Activated CD8-positive, alpha-beta T cell treated with anti-CD3 and anti-CD28 coated beads for 36 hours (primary cell): ENCODE measurements around the gene MEF2D. TPM values are rescaled to one million over a fixed set of nuclear protein-coding genes. Genes with fewer than 3 reads are reported as not detected.

Experiments
- ATAC-seq: fragments of 200-7000 bp; cut with Tn5 transposase; one replicate; pipeline ENCODE4 v1.10.0; 2021; ENCODE audit warnings: mild to moderate bottlenecking, moderate library complexity
- CTCF ChIA-PET: fragments of 350-600 bp; sonication (Branson Sonifier 250); formaldehyde crosslinking; loops from one replicate; lab custom pipeline; 2021; ENCODE audit warnings: antibody characterized with exemption; lab: Charles Lee
- POLR2A ChIA-PET: fragments of 350-600 bp; sonication (Branson Sonifier 250); formaldehyde crosslinking; loops from one replicate; lab custom pipeline; 2021; ENCODE audit warnings: antibody characterized with exemption; lab: Charles Lee
- DNase-seq: peaks from one replicate; pipeline ENCODE4 v3.0.0-alpha.2; 2020
- H3K27ac Mint-ChIP-seq: one replicate; pipeline ENCODE4 v1.8.0; 2021; ENCODE audit warnings: mild to moderate bottlenecking, mixed read lengths
- H3K27me3 Mint-ChIP-seq: one replicate; pipeline ENCODE4 v1.8.0; 2021; ENCODE audit warnings: mixed read lengths
- H3K36me3 Mint-ChIP-seq: one replicate; pipeline ENCODE4 v1.8.0; 2021; ENCODE audit warnings: low read depth, mixed read lengths
- H3K4me1 Mint-ChIP-seq: one replicate; pipeline ENCODE4 v1.8.0; 2021; ENCODE audit warnings: low read depth, mixed read lengths
- H3K4me3 Mint-ChIP-seq: one replicate; pipeline ENCODE4 v1.8.0; 2021; ENCODE audit warnings: mild to moderate bottlenecking, moderate library complexity, mixed read lengths
- H3K9me3 Mint-ChIP-seq: one replicate; pipeline ENCODE4 v1.8.0; 2021; ENCODE audit warnings: mixed read lengths
- intact Hi-C: fragments of 100-400 bp; cut with micrococcal nuclease; formaldehyde crosslinking; loops from one replicate; pipeline ENCODE4 v1.10.0; 2022
- total RNA-seq, 2 experiments: library from RNA; stranded (reverse); gene quantifications; one replicate each; pipeline ENCODE4 v1.2.3, GENCODE V29; 2021
- TF ChIP-seq, protein P1 (sequence below): fragments of 200-600 bp; IDR thresholded peaks from one replicate; pipeline ENCODE4 v1.8.0; 2022; ENCODE audit warnings: antibody characterized with exemption, mild to moderate bottlenecking

MEF2D gene
- total RNA-seq, 2 experiments from 2014 or later = 35.3 to 35.8 TPM

DNA sequence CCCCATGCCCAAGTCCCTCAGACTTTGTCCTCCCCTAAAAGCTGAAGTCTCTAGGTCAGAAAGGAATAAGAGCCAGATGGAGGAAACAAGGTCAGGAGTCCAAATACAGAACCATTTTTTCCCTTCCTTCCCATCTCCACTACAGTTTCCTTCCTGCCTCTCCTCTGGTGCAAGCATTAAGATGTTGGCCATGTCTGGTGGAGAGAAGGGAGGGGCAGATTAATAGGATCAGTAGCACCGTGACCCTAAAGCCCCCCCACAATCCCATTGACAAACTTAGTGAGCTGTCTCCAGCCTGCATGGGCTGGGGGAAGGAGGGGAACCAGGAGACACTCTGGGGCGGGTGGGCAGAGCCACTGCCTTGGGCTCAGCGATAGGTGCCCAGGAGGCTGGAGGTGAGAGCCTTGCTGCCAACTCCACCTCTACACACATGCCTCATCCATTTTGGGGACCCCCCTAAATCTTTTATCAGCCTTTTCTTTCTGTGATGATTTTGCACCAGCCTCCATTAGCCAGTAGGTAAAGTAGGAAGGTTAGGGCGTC lies 71.8 kb downstream of the MEF2D start:
- no peak for ATAC-seq
- DNase-seq = no peak
- TF ChIP-seq, protein P1, sequence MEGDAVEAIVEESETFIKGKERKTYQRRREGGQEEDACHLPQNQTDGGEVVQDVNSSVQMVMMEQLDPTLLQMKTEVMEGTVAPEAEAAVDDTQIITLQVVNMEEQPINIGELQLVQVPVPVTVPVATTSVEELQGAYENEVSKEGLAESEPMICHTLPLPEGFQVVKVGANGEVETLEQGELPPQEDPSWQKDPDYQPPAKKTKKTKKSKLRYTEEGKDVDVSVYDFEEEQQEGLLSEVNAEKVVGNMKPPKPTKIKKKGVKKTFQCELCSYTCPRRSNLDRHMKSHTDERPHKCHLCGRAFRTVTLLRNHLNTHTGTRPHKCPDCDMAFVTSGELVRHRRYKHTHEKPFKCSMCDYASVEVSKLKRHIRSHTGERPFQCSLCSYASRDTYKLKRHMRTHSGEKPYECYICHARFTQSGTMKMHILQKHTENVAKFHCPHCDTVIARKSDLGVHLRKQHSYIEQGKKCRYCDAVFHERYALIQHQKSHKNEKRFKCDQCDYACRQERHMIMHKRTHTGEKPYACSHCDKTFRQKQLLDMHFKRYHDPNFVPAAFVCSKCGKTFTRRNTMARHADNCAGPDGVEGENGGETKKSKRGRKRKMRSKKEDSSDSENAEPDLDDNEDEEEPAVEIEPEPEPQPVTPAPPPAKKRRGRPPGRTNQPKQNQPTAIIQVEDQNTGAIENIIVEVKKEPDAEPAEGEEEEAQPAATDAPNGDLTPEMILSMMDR = no peak
- intact Hi-C loops = no loop called here
- ChIA-PET POLR2A (interaction anchor here (1.9 kb wide), 1 partner anchor 9 kb away, joined by 7 read pairs; no protein-coding TSS in a partner anchor), CTCF (interaction anchor here (1.5 to 16.7 kb wide), 3 partner anchors 10 to 44 kb away, joined by 6 to 177 read pairs (median 11); no protein-coding TSS in a partner anchor)
- H3K27me3 Mint-ChIP-seq = peaks cover 81% of the 10 kb centered on the region
- H3K27ac Mint-ChIP-seq = no peak overlapping the region
- H3K36me3 Mint-ChIP-seq = no peaks in the 10 kb centered on the region
- H3K4me3 Mint-ChIP-seq = no peak overlapping the region
- no peaks in the 10 kb centered on the region for H3K9me3 Mint-ChIP-seq
- peaks cover 22% of the 10 kb centered on the region for H3K4me1 Mint-ChIP-seq

DNA sequence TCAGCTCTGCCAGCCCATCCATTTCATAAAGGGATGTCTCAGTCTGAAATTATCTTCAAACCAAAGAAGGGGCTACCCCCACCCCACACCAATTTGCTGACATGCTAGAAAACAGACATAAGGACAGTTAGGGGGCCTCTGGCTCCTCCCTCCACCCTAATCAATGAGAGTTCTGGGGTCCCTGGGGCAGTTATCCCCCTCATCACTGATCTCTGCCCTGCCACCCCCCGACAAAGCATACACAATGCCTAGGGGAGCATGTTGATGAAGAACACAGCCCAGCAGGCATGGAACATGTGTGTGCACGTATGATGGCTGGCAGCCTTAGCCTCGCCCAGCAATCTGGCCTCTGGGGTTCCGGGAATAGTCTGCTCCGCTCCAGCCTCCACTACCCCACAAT lies 72.6 kb downstream of the MEF2D start:
- no peak for DNase-seq
- no peak for ATAC-seq
- intact Hi-C loops = no loop called here
- Mint-ChIP-seq H3K9me3 (no peaks in the 10 kb centered on the region), H3K36me3 (no peaks in the 10 kb centered on the region), H3K4me3 (no peak overlapping the region), H3K4me1 (peaks cover 15% of the 10 kb centered on the region), H3K27ac (no peak overlapping the region), H3K27me3 (peaks cover 81% of the 10 kb centered on the region)
- TF ChIP-seq, protein P1 = no peak
- ChIA-PET CTCF (interaction anchor here (1.9 to 16.7 kb wide), 2 partner anchors 18 to 43 kb away, joined by 11 to 177 read pairs; no protein-coding TSS in a partner anchor), POLR2A (no interaction called here)

GRCh38 chr1:156425943-156426342 lies 74.6 kb downstream of the MEF2D start:
- Mint-ChIP-seq H3K4me1 (peaks cover 18% of the 10 kb centered on the region), H3K9me3 (no peaks in the 10 kb centered on the region), H3K27me3 (peaks cover 77% of the 10 kb centered on the region), H3K36me3 (no peaks in the 10 kb centered on the region), H3K27ac (no peak overlapping the region), H3K4me3 (no peak overlapping the region)
- CTCF ChIA-PET = interaction anchor here (4.7 to 16.7 kb wide), 2 partner anchors 20 to 41 kb away, joined by 38 to 177 read pairs; no protein-coding TSS in a partner anchor
- POLR2A ChIA-PET = no interaction called here
- no peak for ATAC-seq
- TF ChIP-seq, protein P1 = no peak
- intact Hi-C loops = no loop called here
- DNase-seq = no peak

DNA sequence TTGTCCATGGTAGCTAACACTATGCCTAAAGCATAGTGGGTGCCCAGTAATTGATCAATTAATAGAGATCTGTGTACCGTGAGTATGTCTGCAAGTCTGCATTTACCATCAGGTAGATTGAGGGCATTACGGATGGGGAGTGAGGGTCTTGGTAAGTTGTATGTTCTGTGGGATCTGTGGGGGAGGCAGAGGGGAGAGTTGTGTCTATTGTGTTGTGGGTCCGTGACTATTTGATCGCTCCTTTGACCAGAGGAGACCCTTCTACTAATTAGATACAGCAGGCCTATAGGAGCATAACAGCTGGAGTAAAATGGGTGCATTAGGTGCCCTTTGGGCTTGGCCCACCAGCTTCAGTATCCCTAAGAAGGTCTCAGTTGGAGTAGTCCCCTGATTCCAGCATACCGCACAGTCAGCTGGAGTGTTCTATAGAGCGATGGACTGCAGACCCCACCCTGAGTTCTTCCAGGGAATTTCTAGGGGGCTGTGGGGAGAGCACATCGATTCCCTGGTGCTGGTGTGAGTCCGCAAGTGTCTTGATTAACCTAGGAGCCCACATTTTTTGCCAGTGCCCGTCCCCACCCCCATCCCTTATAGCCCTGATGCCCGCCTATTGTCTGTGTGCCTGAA lies 75.7 kb downstream of the MEF2D start:
- POLR2A ChIA-PET = interaction anchor here (0.7 to 1.4 kb wide), 2 partner anchors 56 to 146 kb away, joined by 3 to 4 read pairs; no protein-coding TSS in a partner anchor
- Mint-ChIP-seq H3K9me3 (no peaks in the 10 kb centered on the region), H3K4me3 (no peak overlapping the region), H3K27me3 (peaks cover 75% of the 10 kb centered on the region), H3K4me1 (peaks cover 21% of the 10 kb centered on the region), H3K27ac (no peak overlapping the region), H3K36me3 (no peaks in the 10 kb centered on the region)
- DNase-seq (no peak), ATAC-seq (no peak)
- intact Hi-C loops = no loop called here
- CTCF ChIA-PET = interaction anchor here (1.7 to 16.7 kb wide), 3 partner anchors 15 to 40 kb away, joined by 5 to 177 read pairs (median 38); no protein-coding TSS in a partner anchor
- TF ChIP-seq, protein P1 = no peak
